Activated CD4-positive, CD25-positive, alpha-beta regulatory T cell treated with anti-CD3 and anti-CD28 coated beads, Interleukin-2, amount 50 U/mL, for 24 hours (primary cell): ENCODE data around the gene PALM2AKAP2.

Experiments used
- ATAC-seq, 2 donors: fragments of 150-1000 bp; cut with Tn5 transposase; one replicate each; pipeline ENCODE4 v1.10.0; 2021; ENCODE audit warnings: mild to moderate bottlenecking in 1 of 2, moderate library complexity in 1 of 2

PALM2AKAP2 gene

GRCh38 chr9:109779711-109780452 is at the start of gene PALM2AKAP2:
TSS of gene PALM2AKAP2 (plus strand) at chr9:109780198. CDS start at chr9:109780489, 291 bp downstream.
- ATAC-seq, result no peak

DNA sequence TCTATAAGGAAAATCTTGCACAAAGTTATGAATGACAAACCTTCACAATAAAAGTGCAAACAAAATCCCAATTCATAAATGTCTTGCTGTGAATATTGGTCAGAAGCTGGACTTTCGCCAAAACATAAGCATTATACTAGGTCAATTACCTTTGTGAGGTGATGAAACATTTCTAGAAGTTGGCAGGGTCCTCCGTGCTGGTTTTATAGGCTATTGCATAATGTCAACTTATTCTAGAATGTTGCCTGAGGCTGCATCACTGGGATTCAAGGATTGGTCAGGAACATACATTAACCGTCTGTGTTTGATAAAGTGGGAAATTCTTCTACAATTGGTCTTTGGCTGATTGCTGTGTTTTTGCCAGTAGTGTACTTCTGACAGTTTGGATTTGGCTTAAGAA is 49.8 kb upstream of the PALM2AKAP2 start:
- ATAC-seq, result no peak

GRCh38 chr9:109733690-109734089 is 46.3 kb upstream of the PALM2AKAP2 start:
- no peak for ATAC-seq

DNA sequence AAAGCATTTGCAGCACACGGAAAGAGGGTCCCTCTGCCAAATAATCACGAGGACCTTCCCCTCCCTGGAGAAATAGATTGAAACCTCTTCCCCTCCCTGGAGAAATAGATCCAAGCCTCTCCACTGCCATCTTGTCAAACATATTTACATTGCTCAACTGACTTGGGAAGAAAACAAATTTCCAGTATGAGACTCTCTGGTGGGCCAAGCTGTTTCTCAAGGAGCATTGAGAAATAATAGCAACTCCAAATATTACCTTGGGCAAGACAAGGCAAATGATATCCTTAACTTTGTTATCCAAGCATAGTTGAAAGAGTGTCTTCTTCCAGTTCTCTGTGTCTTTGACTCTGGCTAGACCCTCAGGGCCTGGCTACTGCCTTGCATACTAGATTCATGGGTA is 45.2 kb upstream of the PALM2AKAP2 start:
- no peak for ATAC-seq

GRCh38 chr9:109735801-109736200 is 44.2 kb upstream of the PALM2AKAP2 start:
- ATAC-seq, result no peak

DNA sequence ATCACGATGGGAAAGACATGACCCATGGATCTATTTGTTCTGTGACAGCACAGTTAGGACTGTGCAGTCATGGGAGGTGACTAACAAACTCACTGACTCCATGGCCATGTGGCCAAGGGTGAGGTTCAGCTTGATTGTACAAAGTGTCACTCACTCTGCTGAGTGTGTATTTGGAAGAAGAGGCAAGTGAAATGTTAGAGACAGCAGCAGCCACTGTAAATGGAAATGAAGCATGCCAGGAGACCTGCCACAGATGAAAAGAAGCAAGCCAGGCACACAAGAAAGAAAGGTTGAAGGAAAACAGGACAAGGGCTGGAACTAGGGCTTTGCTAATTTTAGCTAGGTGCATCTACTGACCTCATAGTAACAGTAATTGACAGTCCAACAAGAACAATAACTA is 42.7 kb upstream of the PALM2AKAP2 start:
- no peak for ATAC-seq

GRCh38 chr9:109739760-109740159 is 40.2 kb upstream of the PALM2AKAP2 start:
- no peak for ATAC-seq

- ATAC-seq, result no peak
Measured at GRCh38 chr9:109742776-109743348, 37.1 kb upstream of the PALM2AKAP2 start.

DNA sequence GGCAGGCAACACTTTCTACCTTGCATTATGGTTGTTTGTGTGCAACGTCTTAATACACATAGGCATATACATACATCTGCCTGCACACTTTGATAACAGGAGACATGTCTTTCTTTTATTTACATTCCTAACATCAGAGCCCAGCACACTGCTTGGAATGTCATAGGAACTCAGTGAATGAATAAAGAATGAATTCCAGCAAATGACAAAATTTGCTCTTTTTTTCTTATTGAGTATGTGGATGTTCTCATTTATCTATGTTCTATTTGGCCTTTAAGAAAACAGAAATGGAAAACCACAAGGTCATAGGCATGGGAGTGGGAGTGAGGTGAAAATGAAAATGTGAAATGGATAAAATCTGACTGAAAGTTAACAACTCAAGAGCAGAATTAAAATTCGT is 36.3 kb upstream of the PALM2AKAP2 start:
- ATAC-seq, result no peak

DNA sequence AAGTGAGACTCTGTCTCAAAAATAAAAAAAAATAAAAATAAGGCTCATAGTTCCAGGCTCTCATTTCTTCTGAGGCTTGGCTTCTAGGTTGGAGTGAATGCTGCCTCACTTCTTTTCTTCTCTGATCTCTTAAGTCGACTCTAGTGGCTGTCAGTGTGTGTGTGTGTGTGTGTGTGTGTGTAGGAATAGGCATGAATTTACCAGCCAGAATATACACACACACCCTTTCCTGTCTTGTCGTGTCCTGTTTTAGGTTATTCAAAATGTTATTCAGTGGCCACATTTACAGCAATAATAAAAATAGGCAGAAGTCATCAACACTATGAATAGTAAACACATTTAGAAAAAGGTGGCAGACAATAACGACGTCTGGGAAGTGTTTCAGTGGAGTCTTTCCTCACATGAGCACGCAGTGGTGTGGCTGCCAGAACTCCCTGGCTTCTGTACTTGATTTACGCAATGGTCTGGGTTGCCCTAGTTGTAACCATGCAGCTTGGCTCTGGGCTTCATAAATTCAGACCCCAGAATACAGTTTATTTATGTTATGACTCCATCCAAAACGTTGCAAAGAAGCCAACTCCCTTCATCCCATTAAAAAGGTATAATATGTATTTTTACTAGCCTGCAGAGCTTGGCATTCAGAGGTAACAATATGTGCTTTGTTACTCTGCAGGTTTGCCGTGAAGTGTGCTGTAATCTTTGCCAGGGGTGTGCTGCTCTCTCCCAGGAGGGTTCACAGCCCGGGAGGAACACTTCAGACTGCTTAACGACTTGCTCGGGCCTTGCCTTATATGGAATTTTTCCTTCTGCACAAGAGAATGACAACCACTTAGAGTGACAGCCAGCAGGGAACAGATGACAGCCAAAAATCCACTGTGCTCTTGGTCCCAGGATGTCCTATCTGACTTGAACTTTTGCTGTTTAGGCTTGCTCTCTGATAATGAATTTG is 34.4 kb upstream of the PALM2AKAP2 start:
- ATAC-seq, result no peak

DNA sequence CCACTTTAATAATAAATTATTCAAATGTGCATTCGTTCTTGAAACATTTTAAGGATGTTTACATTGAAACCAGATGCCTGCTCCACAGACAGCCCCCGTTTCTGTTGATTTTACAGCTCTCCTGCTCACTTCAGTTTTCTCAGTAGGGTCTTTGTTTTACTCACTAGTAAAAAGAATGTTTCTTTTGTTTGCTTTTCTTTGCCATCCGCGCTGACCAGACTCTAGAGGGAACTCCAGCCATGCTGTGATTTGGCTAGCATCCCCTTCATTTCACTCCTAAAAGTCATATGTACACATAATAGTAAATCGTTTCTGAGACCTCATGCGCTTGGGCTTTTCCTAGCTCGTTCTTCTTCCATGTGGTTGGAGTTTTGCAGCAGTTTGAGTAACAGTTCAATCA is 28.7 kb upstream of the PALM2AKAP2 start:
- no peak for ATAC-seq

DNA sequence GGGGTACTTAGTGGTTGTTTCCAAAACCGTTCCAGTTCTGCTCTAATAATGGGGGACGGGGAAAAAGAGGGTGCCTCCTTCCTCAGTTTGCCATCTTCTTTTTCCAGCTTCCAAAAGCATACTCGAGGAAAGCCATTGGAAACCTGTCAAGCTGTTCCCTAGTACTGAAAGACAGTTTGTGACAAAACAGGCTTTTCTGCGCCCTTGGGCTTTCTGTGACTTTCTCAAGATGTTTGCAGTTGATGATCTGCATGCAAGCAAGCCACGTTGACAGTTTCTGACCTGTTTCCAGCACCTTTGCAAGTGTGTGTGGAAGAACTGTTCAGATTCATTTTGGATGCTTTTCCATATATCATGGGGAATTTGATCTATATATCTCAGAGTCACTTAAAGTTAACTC is 26.7 kb upstream of the PALM2AKAP2 start:
- ATAC-seq, result no peak

- no peak for ATAC-seq
Measured at GRCh38 chr9:109755040-109755439, 25.0 kb upstream of the PALM2AKAP2 start.

DNA sequence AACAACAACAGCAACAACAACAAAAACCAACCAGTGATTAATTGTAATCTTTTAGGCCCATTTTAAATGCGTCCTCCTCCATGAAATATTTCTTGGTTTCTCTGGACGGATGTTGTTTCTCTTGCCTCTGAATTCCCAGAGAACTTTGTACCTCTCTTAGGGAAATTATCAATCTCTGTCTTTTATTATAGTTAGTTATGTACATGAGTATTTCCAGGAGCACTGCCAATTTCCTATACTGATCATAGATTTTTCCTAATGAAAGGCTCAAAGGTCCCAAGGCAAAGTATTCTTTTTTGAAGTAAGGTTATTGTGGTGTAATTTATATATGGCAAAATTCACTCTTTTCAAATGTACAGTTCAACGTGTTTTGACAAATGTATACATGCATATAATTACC is 20.4 kb upstream of the PALM2AKAP2 start:
- ATAC-seq, result no peak

GRCh38 chr9:109765278-109765677 is 14.7 kb upstream of the PALM2AKAP2 start:
- ATAC-seq, result no peak

GRCh38 chr9:109765830-109766229 is 14.2 kb upstream of the PALM2AKAP2 start:
- ATAC-seq, result no peak

DNA sequence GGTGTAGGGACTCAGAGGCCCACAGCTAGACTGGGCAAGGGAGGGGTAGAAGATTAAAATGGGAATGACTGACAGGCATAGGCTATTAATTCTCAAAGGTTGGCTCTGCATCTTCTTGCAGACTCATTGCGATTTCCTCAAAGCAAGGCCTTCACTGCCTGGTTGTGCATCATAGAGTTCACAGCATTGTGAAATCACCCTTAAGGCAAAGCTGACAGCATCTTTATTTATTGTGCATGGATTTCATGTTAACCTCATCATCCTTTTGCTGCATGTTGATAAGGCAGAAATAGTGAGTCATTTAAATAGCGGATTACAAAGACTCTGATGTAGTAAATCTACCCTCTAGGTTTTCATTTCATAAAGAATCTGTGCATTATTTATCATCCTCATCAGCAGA is 13.6 kb upstream of the PALM2AKAP2 start:
- no peak for ATAC-seq

DNA sequence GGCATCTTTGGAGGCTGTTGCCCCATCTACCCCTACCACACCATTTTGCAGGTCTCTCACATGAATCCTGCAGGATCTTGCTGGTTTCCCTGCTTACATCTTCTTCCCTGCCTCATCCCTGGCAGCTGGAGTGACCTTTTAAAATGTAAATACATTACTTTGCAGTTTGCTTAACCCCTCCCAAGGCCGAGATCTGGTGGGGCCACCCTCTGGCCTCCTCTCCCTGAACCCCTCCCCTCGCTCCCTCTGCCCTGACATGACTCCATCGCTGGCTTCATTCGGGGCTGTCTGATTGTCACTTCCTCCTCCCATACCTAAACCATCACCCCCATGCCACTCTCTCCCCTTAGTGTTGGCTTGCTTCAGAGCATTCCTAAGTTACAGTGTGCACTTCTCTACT is 12.6 kb upstream of the PALM2AKAP2 start:
- ATAC-seq, result no peak

DNA sequence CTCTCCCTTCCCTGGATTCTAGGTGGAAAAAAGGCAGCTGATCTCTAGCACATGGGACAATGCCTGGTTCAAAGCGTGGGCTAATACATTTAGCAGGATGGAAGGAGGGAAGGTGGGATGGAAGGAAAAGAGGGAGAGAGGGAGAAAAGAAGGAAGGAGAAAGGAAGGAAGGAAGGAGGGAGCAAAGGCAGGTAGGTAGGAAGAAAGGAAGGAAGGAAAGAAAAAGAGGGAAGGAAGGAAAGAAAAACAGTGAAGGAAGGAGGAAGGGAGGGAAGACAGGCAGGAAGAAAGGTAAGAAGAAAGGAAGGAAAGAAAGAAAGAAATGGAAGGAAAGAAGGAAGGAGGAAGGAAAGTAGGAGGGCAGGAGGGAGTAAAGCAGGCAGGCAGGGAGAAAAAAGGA is 12.2 kb upstream of the PALM2AKAP2 start:
- no peak for ATAC-seq

DNA sequence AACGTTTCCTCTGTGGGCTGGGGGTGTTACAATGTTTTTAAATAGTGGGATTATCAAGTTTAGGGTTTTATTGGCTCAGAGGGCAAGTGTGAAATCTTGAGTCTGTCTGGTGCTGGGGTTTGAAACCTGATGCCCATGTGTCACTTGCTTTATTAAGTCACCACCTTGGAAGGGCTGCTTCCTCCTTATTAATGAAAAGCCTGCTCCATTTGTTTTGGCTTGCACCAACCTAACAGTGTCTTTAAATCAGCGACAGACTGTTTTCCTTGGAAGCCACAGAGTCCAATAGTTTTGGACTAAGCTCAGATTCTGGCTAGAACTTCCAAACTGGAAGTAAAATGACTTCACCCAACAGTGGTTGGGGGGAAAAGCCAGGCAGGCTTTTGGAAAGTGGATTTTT is 10.7 kb upstream of the PALM2AKAP2 start:
- ATAC-seq, result no peak

GRCh38 chr9:109770101-109770500 is 9.9 kb upstream of the PALM2AKAP2 start:
- ATAC-seq, result no peak

DNA sequence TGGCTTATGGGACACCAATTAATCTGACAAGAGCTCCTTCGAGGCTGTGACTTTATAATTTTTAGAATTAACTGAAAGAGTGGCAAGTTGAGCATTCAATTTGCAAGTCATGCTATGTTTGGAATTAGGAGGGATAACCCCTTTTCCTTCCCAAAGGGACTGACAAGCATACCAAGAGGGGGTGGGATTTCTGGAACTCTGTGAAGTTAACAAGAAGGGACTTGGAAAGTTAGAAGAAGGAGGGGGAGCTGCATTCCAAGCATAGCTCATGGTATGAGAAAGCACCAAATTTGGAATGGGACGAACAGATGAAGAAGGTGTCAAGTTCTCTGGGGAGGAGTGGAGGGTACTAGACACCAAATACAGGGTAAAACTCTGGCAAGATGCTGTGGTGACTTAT is 8.9 kb upstream of the PALM2AKAP2 start:
- no peak for ATAC-seq

DNA sequence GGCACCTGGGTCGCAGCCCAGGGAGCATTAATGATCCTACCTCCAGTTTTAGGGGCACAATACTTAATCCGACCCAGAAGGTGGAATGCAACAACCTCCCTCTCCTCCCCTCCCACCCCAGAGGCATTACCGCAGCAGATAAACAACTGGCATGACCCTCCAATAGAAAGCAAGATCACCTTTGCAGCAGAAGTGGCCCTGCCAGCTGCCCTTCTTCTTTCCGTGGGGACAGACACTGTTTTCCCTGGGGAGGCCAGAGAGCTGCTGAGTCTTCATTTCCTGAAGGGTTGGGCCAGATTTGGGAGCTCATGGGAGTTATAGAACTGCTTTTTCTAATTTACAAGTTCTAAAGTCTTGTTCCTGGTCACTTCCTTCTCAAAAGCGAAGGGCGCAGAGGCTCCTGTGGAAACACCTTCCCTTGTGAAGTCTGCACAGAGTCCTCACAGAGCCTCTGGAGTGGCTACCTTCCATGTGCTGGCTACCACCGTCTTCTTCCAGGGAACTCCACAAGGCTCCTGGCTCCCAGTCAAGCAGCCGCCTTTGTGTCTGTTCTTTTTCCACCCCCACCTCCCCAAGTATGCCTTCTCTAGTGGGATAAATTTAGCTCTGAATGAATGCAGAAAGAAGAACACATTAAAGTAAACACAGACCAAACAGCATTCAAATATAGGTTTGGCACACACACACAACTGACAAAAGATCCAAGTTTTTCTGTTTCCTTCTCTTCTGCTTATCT is 8.0 kb upstream of the PALM2AKAP2 start:
- ATAC-seq, result no peak
